Hepatocyte (in vitro differentiated cells): ENCODE data around the gene UBR1.

ENCODE experiments used
- CTCF ChIP-seq: fragments of 200-600 bp; sonication (generic); IDR thresholded peaks from 2 replicates; pipeline ENCODE4 v1.5.1; 2016; ENCODE audit warnings: antibody characterized with exemption, mild to moderate bottlenecking; ENCODE audit not compliant: poor library complexity
- EZH2 ChIP-seq: fragments of 200-600 bp; sonication (generic); IDR thresholded peaks from 2 replicates; pipeline ENCODE4 v1.6.1; 2016; ENCODE audit warnings: antibody characterized with exemption, mild to moderate bottlenecking, borderline replicate concordance
- EZH2phosphoT487 ChIP-seq: fragments of 200-600 bp; sonication (generic); IDR thresholded peaks from one replicate; pipeline ENCODE4 v1.6.1; 2018; ENCODE audit warnings: antibody characterized with exemption, mild to moderate bottlenecking, low read depth, moderate library complexity; ENCODE audit not compliant: unreplicated experiment, severe bottlenecking

- TF ChIP-seq CTCF (no peak), EZH2 (no peak), EZH2phosphoT487 (no peak)
These were observed 176.5 kb downstream of the UBR1 start for GRCh38 chr15:42929306-42929848.
